ENCODE results near the gene ASB11. TPM values are rescaled to one million over a fixed set of nuclear protein-coding genes. Genes with fewer than 3 reads are reported as not detected.
"Not testable (repeated sequence)": the region's sequence is repeated elsewhere in the genome, so short reads cannot be mapped to it uniquely, and the experiment has no call there.

The ASB11 gene
- total and polyA plus RNA-seq, 2 donors, result 0.05 TPM

GRCh38 chrX:15298201-15298600, 17.2 kb downstream of the ASB11 start:
- no peaks in the 10 kb centered on the region for H3K36me3 ChIP-seq (ENCODE audit: control insufficient read depth in 2 of 2, insufficient read depth in 2 of 2, low read length in 1 of 2)
- H3K4me1 ChIP-seq (ENCODE audit: control insufficient read depth in 2 of 2, insufficient read depth in 2 of 2, low read length in 2 of 2), result no peaks in the 10 kb centered on the region
- WGBS, result 64% methylated on average over 2 of the region's 2 CpGs
- H3K4me3 ChIP-seq (ENCODE audit: low read length in 2 of 2), result no peak overlapping the region
- H3K27me3 ChIP-seq (ENCODE audit: control insufficient read depth in 2 of 2, insufficient read depth in 1 of 2, low read length in 1 of 2), result no peaks in the 10 kb centered on the region
- no peaks in the 10 kb centered on the region for H3K9me3 ChIP-seq (ENCODE audit: control insufficient read depth in 2 of 2, insufficient read depth in 1 of 2, low read length in 1 of 2)
- no peak for DNase-seq (ENCODE audit: low read depth in 6 of 9, low spot score in 9 of 9)
- no peak overlapping the region for H3K27ac ChIP-seq (ENCODE audit: low read depth in 1 of 2, low read length in 1 of 2)

- Histone ChIP-seq H3K36me3 (ENCODE audit: control insufficient read depth in 2 of 2, insufficient read depth in 2 of 2, low read length in 1 of 2) (no peaks in the 10 kb centered on the region), H3K4me1 (ENCODE audit: control insufficient read depth in 2 of 2, insufficient read depth in 2 of 2, low read length in 2 of 2) (no peaks in the 10 kb centered on the region), H3K27me3 (ENCODE audit: control insufficient read depth in 2 of 2, insufficient read depth in 1 of 2, low read length in 1 of 2) (no peaks in the 10 kb centered on the region), H3K4me3 (ENCODE audit: low read length in 2 of 2) (no peak overlapping the region), H3K27ac (ENCODE audit: low read depth in 1 of 2, low read length in 1 of 2) (no peak overlapping the region), H3K9me3 (ENCODE audit: control insufficient read depth in 2 of 2, insufficient read depth in 1 of 2, low read length in 1 of 2) (no peaks in the 10 kb centered on the region)
- DNase-seq (ENCODE audit: low read depth in 6 of 9, low spot score in 9 of 9), result no peak
- 95% methylated on average over 2 of the region's 2 CpGs for WGBS
Observed at GRCh38 chrX:15293451-15293850, 22.0 kb downstream of the ASB11 start.

DNA sequence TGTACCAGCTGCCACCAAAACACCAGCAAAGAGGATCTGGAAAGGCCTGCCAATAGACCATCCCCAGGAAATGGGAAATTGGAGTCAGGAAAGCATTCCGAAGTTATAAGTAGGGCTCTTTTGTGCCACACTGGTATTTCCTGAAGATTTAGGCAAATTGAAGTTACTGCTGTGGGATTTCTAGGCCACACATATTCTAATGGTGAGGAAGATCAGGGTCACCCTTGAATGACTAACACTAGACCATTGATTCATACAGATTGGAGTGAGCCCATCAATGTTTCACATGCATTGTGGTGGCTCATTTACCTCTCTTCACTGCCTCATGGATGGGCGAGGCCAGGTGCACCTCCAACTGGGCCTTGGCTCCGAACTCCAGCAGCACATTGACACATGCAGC, 22.6 kb downstream of the ASB11 start:
- Histone ChIP-seq H3K27me3 (ENCODE audit: control insufficient read depth in 2 of 2, insufficient read depth in 1 of 2, low read length in 1 of 2) (no peaks in the 10 kb centered on the region), H3K4me3 (ENCODE audit: low read length in 2 of 2) (no peak overlapping the region), H3K4me1 (ENCODE audit: control insufficient read depth in 2 of 2, insufficient read depth in 2 of 2, low read length in 2 of 2) (no peaks in the 10 kb centered on the region), H3K36me3 (ENCODE audit: control insufficient read depth in 2 of 2, insufficient read depth in 2 of 2, low read length in 1 of 2) (no peaks in the 10 kb centered on the region), H3K9me3 (ENCODE audit: control insufficient read depth in 2 of 2, insufficient read depth in 1 of 2, low read length in 1 of 2) (no peaks in the 10 kb centered on the region), H3K27ac (ENCODE audit: low read depth in 1 of 2, low read length in 1 of 2) (no peak overlapping the region)
- no peak for DNase-seq (ENCODE audit: low read depth in 6 of 9, low spot score in 9 of 9)
- 93% methylated on average over 3 of the region's 3 CpGs for WGBS

DNA sequence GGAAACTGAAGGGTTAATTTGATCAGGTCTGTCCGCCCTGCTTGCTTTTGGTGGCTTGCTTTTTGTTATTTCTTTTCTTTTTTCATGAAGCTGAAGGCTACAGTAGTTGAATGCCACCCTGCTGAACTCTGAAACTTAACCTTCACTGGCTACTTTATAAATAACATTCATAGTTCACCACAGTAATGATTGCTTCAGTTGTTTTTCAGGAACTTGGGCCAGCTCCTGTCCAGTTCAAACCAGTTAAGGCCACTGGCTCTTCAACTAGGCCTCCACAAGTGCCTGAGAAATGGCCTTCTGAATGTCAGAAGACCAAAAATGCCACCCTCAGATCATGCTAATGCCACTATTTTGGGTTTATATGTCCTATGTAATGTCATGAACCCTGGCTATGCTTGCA, 37.8 kb downstream of the ASB11 start:
- H3K27me3 ChIP-seq (ENCODE audit: control insufficient read depth in 2 of 2, insufficient read depth in 1 of 2, low read length in 1 of 2), result no peaks in the 10 kb centered on the region
- no peak overlapping the region for H3K4me3 ChIP-seq (ENCODE audit: low read length in 2 of 2)
- DNase-seq (ENCODE audit: low read depth in 6 of 9, low spot score in 9 of 9), result no peak
- H3K9me3 ChIP-seq (ENCODE audit: control insufficient read depth in 2 of 2, insufficient read depth in 1 of 2, low read length in 1 of 2), result peaks cover 0 to 2% of the 10 kb centered on the region in 2 donors
- no peak overlapping the region for H3K27ac ChIP-seq (ENCODE audit: low read depth in 1 of 2, low read length in 1 of 2)
- H3K4me1 ChIP-seq (ENCODE audit: control insufficient read depth in 2 of 2, insufficient read depth in 2 of 2, low read length in 2 of 2), result no peaks in the 10 kb centered on the region
- WGBS, result 88% methylated on average over 1 of the region's 1 CpG
- no peaks in the 10 kb centered on the region for H3K36me3 ChIP-seq (ENCODE audit: control insufficient read depth in 2 of 2, insufficient read depth in 2 of 2, low read length in 1 of 2)

DNA sequence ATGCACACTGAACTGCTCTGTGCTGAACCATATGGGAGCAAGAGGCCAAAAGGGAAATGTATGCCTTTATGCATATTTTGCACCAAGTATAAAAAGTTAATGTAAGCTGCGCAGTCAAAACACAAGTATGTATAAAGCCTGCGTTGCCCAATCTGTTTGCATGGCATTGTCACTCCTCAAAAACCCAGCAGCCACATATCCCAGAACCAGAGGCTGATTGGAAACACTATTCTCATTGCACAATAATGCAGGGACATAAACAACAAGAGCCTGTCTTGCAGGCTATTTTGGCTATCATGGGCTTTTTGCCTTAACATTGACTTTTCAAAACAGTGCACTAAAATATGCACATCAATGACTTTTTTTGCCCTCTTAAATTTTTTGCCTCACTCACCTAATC, 40.5 kb downstream of the ASB11 start:
- peaks cover 0 to 2% of the 10 kb centered on the region in 2 donors for H3K9me3 ChIP-seq (ENCODE audit: control insufficient read depth in 2 of 2, insufficient read depth in 1 of 2, low read length in 1 of 2)
- no peaks in the 10 kb centered on the region for H3K27me3 ChIP-seq (ENCODE audit: control insufficient read depth in 2 of 2, insufficient read depth in 1 of 2, low read length in 1 of 2)
- 98% methylated on average over 2 of the region's 2 CpGs for WGBS

DNA sequence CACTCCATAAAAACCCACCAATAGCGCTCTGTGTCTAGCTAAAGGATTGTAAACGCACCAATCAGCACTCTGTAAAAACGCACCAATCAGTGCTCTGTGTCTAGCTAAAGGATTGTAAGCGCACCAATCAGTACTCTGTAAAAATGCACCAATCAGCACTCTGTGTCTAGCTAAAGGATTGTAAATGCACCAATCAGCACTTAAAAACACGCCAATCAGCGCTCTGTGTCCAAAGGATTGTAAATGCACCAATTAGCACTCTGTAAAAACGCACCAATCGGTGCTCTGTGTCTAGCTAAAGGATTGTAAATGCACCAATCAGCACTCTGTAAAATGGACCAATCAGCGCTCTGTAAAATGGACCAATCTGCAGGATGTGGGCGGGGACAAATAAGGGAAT, 42.2 kb downstream of the ASB11 start:
- 97% methylated on average over 10 of the region's 10 CpGs for WGBS
- not testable (repeated sequence) for H3K4me3 ChIP-seq (ENCODE audit: low read length in 2 of 2); H3K27ac ChIP-seq (ENCODE audit: low read depth in 1 of 2, low read length in 1 of 2); H3K9me3 ChIP-seq (ENCODE audit: control insufficient read depth in 2 of 2, insufficient read depth in 1 of 2, low read length in 1 of 2); H3K36me3 ChIP-seq (ENCODE audit: control insufficient read depth in 2 of 2, insufficient read depth in 2 of 2, low read length in 1 of 2); H3K4me1 ChIP-seq (ENCODE audit: control insufficient read depth in 2 of 2, insufficient read depth in 2 of 2, low read length in 2 of 2); H3K27me3 ChIP-seq (ENCODE audit: control insufficient read depth in 2 of 2, insufficient read depth in 1 of 2, low read length in 1 of 2); DNase-seq (ENCODE audit: low read depth in 6 of 9, low spot score in 9 of 9)

More for the DNA sequence above, 40.5 kb downstream of the ASB11 start:
- no peak for DNase-seq (ENCODE audit: low read depth in 6 of 9, low spot score in 9 of 9)
- H3K4me1 ChIP-seq (ENCODE audit: control insufficient read depth in 2 of 2, insufficient read depth in 2 of 2, low read length in 2 of 2), result no peaks in the 10 kb centered on the region
- no peak overlapping the region for H3K4me3 ChIP-seq (ENCODE audit: low read length in 2 of 2)
- no peak overlapping the region for H3K27ac ChIP-seq (ENCODE audit: low read depth in 1 of 2, low read length in 1 of 2)
- H3K36me3 ChIP-seq (ENCODE audit: control insufficient read depth in 2 of 2, insufficient read depth in 2 of 2, low read length in 1 of 2), result no peaks in the 10 kb centered on the region

DNA sequence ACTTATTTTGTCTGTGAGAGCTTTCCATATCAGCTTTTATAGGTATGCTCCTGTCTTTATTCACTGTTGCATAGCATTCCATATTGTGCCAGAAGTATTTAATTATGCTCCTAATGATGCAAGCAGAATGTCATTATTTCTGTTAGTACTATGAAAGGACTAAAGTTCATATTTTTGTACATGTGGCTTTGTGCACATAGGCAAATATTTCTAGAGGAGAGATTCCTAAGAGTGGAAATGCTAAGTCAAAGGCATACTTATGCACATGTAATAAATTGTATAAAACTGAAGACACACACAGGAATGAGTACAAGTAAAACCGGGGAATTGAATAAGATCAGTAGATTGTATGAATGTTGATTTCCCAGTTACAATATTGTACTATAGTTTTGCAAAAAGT, 43.7 kb downstream of the ASB11 start:
- Histone ChIP-seq H3K27me3 (ENCODE audit: control insufficient read depth in 2 of 2, insufficient read depth in 1 of 2, low read length in 1 of 2) (no peaks in the 10 kb centered on the region), H3K27ac (ENCODE audit: low read depth in 1 of 2, low read length in 1 of 2) (no peak overlapping the region), H3K4me1 (ENCODE audit: control insufficient read depth in 2 of 2, insufficient read depth in 2 of 2, low read length in 2 of 2) (peaks cover 0 to 3% of the 10 kb centered on the region in 2 donors), H3K9me3 (ENCODE audit: control insufficient read depth in 2 of 2, insufficient read depth in 1 of 2, low read length in 1 of 2) (peaks cover 0 to 2% of the 10 kb centered on the region in 2 donors), H3K4me3 (ENCODE audit: low read length in 2 of 2) (no peak overlapping the region), H3K36me3 (ENCODE audit: control insufficient read depth in 2 of 2, insufficient read depth in 2 of 2, low read length in 1 of 2) (no peaks in the 10 kb centered on the region)
- DNase-seq (ENCODE audit: low read depth in 6 of 9, low spot score in 9 of 9), result no peak
- WGBS, result 98% methylated on average over 1 of the region's 1 CpG

DNA sequence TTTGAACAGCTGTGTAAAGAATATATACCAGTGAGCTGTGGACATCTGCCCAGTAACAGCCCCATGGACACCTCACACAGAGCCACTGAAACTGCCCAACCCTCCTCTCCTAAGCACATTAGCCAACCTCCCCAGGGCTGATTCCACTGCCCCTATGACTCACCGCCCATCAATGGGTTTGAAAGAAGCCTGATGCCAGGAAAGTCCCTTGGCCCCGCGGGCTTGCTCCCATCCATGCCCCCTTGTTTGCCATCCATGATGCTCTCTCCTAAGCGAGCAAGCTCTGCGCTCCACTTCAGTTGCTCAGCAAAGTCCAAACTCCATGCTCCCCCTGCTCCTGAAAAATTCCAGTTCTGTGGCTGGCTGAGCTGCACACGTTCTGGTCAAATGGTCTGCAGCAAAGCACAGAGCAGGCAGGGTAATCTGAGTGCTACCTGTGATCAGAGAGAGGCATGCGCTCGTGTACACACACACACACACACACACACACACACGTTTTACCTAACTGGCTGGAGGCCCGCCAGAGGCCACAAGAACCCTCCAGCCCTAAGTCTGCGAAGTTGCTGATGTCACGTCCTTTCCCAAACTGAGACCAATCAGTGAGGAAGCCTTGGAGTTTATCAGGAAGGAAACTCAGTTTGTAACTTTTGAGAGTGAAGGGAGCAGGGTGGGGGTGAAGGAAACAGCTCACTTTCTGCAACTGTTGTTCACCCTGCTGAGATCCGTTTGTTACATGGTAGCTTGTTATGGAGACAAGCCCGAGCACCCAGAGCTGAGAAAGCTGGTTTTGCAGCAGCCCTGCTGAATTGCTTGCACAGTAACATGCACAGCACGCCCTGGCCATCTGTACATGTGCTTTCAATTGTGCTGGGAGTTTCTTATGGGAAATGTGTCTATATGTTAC, 45.6 kb downstream of the ASB11 start, which contains the start of gene ASB9:
ASB9 (minus strand) TSS at position 466 of the 904 bp plus-strand sequence; CDS start at position 257, 209 bp downstream.
- peak in 7 of 9 donors; percentile 3 to 58 (median 18) for DNase-seq (ENCODE audit: low read depth in 6 of 9, low spot score in 9 of 9)
- H3K27ac ChIP-seq (ENCODE audit: low read depth in 1 of 2, low read length in 1 of 2), result peak within 1 kb of the TSS in 1 of 2 donors; percentile 28
- peaks cover 0 to 3% of the 10 kb centered on the region in 2 donors for H3K4me1 ChIP-seq (ENCODE audit: control insufficient read depth in 2 of 2, insufficient read depth in 2 of 2, low read length in 2 of 2)

DNA sequence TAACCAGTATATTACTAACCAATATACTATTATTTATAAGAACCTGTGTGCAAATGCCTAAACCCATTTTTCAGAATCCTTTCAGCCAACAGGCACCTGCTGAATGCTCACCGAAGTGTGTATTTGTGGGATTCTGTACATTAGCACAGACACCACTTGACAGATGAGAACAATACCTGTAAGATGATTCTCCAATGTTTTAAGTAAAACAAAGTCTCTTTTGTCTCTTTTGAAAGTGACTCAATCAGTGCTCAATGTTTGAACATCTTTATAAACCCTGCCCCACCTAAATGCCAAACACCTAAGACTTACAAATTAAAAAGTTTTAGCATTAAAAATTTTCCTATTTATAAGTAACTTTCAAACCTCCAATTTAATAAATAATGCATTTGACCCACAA, 46.3 kb downstream of the ASB11 start:
- Histone ChIP-seq H3K27me3 (ENCODE audit: control insufficient read depth in 2 of 2, insufficient read depth in 1 of 2, low read length in 1 of 2) (no peaks in the 10 kb centered on the region), H3K4me1 (ENCODE audit: control insufficient read depth in 2 of 2, insufficient read depth in 2 of 2, low read length in 2 of 2) (peaks cover 0 to 3% of the 10 kb centered on the region in 2 donors), H3K4me3 (ENCODE audit: low read length in 2 of 2) (no peak overlapping the region), H3K27ac (ENCODE audit: low read depth in 1 of 2, low read length in 1 of 2) (no peak overlapping the region), H3K36me3 (ENCODE audit: control insufficient read depth in 2 of 2, insufficient read depth in 2 of 2, low read length in 1 of 2) (no peaks in the 10 kb centered on the region), H3K9me3 (ENCODE audit: control insufficient read depth in 2 of 2, insufficient read depth in 1 of 2, low read length in 1 of 2) (peaks cover 0 to 2% of the 10 kb centered on the region in 2 donors)
- 100% methylated on average over 1 of the region's 1 CpG for WGBS
- DNase-seq (ENCODE audit: low read depth in 6 of 9, low spot score in 9 of 9), result no peak

More for the DNA sequence above, 45.6 kb downstream of the ASB11 start, which contains the start of gene ASB9:
- H3K36me3 ChIP-seq (ENCODE audit: control insufficient read depth in 2 of 2, insufficient read depth in 2 of 2, low read length in 1 of 2), result no peaks in the 10 kb centered on the region
- H3K27me3 ChIP-seq (ENCODE audit: control insufficient read depth in 2 of 2, insufficient read depth in 1 of 2, low read length in 1 of 2), result no peaks in the 10 kb centered on the region
- H3K9me3 ChIP-seq (ENCODE audit: control insufficient read depth in 2 of 2, insufficient read depth in 1 of 2, low read length in 1 of 2), result peaks cover 0 to 2% of the 10 kb centered on the region in 2 donors
- 30% methylated on average over 15 of the region's 15 CpGs for WGBS
- no peak within 1 kb of the TSS for H3K4me3 ChIP-seq (ENCODE audit: low read length in 2 of 2)
